HG02798 (cell line): ENCODE results near the gene TLR3.
"Not testable (repeated sequence)": the region's sequence is repeated elsewhere in the genome, so short reads cannot be mapped to it uniquely, and the experiment has no call there.

Source experiments
- ATAC-seq: cut with Tn5 transposase; IDR thresholded peaks from one replicate; pipeline ENCODE4 v1.9.1; 2021; ENCODE audit warnings: mild to moderate bottlenecking; ENCODE audit not compliant: unreplicated experiment, poor library complexity

The TLR3 gene

DNA sequence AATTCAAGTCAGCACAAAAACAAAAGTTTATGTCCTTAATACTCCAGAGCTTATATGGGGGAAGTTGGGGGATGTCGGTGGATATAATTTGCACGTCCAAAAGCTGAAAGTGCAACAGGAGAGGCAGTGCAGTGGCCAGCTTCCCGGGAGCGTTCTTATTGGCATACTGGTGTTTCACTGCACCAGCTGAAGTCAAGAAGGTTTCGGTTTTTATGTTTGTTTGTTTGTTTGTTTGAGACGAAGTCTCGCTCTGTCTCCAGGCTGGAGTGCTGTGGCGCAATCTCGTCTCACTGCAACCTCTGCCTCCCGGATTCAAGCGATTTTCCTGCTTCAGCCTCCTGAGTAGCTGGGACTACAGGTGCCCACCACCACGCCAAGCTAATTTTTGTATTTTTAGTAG lies 28.6 kb upstream of the TLR3 start:
- ATAC-seq, result no peak

DNA sequence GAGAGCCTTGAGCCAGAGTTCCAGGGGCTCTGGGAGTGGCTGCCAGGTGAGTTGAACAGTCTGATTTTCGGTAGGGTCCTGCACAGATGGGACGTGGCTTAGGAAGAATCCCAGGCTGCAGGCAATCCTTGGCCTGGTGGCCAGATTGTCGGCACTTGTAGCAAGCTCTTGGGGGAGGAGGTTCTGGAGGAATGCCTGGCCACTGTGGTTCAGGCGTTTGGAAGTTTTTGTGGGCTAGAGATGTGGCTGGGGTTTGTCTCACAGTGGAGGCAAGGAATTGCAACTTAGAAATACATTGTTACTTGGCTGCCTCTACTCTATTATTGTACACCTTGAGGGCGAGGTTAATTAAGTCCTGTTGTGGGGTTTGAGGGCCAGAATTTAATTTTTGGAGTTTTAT lies 21.5 kb upstream of the TLR3 start:
- not testable (repeated sequence) for ATAC-seq

DNA sequence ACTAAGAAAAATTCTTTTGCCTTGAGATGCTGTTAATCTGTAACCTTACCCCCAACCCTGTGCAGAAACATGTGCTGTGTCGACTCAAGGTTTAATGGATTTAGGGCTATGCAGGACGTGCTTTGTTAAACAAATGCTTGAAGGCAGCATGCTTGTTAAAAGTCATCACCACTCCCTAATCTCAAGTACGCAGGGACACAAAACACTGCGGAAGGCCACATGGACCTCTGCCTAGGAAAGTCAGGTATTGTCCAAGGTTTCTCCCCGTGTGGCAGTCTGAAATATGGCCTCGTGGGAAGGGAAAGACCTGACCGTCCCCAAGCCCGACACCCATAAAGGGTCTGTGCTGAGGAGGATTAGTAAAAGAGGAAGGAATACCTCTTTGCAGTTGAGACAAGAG lies 18.8 kb upstream of the TLR3 start:
- ATAC-seq, result not testable (repeated sequence)

DNA sequence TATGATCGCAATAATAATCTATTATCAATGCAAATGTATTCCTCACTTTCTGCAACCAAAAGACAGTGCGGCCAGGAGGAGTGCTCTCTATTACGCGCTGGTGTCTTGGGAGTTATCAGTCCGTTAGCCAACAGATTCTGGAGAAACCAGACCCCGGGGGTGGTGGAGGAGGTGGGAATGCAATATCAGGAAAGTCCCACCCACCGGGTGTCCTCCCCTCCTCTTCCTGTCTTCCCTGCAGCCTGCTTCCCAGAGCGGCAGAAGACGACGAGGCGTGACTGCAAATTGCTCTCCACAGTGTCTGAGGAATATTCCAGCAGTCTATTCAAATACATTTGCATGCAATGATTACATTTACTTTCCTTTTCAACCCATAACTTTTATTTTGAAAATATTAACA lies 17.9 kb upstream of the TLR3 start:
- ATAC-seq, result no peak

DNA sequence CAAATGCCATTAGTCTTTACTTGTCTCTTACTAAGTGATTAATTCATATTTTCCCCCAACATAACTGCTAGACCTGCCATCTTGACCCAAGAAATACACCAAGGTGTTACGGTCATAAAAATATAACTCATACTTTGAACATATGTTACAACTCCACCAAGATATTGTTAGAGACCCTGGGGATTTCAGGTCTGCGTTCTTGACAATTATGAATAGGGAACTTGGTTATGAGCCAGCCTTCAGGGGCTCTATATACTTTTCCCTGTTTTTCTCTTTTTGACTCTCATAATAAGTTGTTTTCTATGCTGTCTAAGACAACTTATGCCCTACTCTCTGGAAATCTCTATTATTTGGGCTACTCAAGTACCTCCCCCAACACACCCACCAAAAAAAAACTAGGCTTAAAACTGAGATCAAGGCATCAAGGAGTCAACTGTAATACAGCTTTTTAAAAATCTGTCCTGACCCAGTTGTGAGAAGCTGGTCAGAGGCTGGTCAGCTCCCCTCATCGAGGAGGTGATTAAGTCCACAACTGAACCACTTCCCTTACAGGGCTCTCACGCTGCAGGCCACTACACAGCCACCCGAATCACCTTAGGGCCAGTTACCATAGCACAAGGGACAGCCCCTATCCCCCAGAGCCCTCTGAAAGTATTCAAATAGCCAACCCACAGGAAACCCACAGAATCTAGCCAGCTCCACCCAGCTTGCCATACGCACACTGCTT lies 10.5 kb upstream of the TLR3 start:
- ATAC-seq, result peak; percentile 100

DNA sequence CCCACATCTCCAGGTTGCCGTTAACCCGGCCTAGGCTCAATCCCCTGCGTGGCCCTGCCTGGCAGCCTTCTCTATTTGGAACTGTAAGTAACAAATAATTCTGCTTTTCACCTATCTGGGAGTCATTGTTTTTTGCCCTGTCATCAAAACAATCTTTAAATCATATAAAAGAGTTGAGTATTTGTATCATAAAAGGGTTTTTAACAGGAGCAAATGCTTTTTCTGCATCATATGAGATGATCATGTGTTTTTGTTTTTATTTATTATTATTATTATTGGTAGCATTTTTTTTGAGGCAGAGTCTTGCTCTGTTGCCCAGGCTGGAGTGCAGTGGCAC lies 10.0 kb upstream of the TLR3 start:
- ATAC-seq, result no peak

DNA sequence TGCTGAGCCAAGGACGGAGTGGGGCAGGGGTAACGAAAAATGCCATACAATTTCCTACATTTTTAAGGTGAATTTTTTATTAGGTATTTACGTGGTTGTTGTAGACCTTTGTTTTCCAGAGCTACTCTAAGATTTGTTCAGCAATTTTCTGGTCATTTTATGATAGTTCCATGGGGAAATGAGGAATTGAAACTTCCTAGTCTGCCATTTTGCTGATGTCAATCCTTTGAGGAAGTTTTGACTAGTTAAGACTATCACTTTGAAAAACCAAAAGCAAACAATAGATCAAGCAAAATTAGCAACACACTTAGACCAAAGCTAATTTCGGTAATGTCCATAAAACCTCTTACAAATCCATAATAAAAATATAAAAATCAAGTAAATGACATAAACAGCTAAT lies 7.0 kb upstream of the TLR3 start:
- no peak for ATAC-seq

DNA sequence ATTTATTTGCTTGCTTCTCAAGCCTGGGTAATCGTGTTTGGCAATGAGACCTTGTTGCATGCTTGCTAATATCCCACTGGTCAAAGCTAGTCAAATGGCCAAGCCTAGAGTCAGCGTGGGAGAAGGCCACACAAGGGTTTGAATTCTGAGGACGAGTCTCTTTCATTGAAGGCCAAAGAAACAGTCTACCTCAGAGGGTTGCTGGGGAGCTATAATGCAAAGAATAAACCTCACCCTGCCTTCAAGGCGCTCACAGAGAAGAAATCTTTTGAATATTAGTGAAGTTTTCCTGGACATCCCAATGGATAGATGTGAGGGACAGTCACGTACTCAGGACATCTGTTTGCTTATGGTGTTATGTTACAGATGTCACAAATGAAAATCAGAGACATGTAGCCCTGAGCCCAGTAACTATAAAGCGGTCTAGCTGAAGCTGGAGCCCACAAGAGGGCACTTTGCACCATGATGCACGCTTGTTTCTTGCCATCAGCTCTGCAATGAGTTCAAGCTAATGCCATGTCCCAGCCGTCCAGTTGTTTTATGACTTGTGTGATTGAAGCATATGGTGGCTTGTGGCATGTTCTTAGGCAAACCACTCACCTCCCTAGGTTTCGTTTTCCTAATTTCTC lies 1.1 kb upstream of the TLR3 start:
- ATAC-seq, result peak; percentile 87

DNA sequence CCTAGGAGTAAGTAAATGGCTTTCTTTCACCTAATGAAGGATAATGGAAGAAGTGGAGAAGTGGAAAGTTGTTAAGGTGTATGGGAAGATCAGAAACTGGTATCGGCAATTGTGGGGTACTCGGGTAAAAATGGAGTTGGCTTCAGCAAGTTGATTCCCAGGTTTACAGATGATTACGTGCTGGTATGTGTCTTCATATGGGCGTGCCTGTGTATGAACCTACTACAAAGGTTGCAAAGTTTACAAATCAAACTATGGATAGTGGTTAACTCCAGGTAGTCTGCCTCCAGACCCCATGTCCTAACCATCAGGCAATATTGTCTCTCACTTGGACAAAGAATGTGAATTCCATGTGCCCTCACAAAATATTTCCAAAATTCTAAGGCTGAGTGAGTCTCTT lies 773 bp downstream of the TLR3 start:
- no peak for ATAC-seq

DNA sequence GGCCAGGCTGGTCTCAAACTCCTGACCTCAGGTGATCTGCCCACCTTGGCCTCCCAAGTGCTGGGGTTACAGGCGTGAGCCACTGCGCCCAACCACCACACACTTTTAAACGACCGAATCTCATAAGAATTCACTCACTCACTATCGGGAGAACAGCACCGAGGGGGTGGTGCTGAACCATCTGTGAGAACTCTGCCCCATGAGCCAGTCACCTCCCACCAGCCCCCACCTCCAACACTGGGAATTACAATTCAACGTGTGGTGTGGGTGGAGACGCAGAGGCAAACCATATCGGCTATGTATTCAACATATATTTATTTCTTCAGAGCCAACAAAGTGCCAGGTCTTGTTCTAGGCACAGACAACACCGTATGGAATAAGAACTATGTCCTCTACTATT lies 3.6 kb downstream of the TLR3 start:
- no peak for ATAC-seq

DNA sequence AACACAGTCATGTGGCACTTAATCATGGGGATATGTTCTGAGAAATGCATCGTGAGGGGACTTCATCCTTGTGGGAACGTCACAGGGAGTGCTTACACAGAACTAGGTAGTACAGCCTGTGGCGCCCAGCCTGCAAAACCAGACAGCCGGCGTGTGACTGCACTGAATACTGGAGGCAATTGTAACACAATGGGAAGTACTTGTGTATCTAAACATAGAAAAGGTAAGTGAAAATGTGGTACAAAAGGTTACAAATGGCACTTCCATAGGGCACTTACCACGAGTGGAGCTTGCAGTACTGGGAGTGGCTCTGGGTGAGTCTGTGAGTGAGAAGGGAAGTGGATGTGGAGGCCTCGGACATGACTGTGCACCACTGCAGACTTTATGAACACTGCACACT lies 5.2 kb downstream of the TLR3 start:
- no peak for ATAC-seq

DNA sequence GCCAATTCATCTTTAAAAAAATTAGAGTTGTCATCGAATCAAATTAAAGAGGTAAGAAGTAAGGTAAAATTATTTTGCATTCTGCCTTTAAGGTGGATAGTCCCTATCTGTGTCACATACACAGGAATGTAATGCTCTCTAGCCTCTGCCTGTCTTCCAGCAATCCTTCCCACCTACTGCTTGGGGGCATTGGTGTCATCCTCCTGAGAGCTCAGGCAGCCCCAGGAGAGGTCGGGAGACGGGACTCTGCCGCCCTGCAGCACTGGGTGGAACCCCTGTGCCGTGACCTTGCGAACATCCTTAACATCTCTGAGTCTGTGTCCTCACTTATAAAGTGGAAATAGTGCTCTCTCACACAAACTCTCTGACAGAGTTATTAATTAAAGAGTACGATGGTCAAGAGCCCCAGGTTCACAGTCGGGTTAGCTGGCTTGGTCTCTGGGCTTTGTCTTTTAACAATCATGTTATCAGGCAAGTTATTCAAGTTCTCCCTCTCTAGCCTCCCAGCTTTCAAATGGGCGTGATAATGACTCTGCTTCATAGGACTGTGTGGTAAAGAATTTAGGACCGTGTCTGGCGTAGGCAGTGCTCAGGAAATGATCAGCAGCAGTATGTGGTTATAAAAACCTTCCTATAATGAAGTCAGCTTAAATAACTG lies 10.2 kb downstream of the TLR3 start:
- ATAC-seq, result no peak

DNA sequence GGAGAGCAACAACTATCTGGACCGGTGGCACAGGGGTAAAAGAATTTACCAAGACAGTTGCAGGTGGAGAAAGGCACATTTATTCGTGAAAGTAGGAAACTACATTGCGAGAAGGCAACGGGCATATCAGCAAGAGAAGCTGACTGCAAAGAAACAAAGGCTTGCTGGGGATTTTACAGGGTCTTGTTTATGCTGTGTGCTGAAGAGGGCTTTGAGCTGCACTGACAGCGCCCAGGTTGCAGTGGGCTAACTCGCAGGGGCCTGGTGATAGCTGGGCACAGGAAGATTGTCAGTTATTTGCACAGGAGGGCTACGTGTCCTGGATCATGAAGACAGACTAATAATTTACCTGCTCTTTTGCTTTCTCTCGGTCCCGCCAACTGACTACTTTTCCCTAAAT lies 10.7 kb downstream of the TLR3 start:
- no peak for ATAC-seq

DNA sequence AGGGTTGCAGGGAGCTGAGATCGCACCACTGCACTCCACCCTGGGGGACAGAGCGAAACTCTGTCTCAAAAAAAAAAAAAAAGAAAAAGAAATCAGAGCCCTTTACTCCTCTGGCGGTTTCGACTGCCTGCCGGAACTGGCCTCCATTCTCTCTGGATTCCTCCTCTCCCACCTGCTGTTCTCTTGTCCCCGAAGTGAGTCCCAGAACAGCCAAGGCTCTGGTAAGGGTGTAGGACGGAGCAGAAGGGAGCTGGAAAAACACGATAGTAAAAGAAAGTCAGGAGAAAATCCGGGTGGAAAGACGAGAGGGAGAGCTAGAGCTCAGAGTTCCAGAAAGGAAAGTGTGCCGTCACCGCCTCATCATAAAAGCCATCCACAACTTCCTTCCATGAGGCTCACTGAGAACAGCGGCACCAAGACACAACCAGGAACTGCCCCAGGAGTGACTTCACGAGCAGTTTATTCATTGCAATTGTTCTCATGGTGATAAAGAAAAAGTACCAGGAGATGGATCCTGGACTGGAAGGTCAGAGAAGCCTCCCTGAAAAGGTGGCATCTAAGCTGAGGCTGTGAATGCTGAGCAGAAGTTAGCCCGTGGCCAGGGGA lies 12.3 kb downstream of the TLR3 start:
- no peak for ATAC-seq

DNA sequence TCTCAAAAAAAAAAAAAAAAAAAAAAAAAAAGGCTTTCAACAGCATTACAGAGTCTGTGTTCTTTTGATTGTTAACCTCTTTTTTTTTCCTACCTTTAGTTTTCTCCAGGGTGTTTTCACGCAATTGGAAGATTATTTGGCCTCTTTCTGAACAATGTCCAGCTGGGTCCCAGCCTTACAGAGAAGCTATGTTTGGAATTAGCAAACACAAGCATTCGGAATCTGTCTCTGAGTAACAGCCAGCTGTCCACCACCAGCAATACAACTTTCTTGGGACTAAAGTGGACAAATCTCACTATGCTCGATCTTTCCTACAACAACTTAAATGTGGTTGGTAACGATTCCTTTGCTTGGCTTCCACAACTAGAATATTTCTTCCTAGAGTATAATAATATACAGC lies 13.3 kb downstream of the TLR3 start:
- ATAC-seq, result no peak

DNA sequence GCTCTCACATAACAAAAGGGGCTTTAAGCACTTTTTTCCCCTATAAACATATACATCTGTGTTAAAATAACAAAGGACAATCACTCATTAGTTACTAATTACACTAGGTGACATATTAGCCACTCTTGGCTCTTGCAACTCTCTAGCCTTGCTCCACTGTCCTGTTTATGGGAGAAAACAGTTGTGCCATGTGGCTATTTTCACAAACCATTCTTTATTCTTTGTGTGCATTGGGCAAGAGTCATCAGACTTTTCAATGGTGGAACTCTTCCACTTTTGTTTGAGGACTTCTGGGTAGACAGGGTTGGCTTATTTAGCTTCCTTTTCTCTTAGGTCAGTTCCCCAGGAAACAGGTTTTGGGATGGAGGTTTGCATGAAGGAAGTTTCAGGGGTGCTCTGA lies 19.6 kb downstream of the TLR3 start:
- ATAC-seq, result no peak

DNA sequence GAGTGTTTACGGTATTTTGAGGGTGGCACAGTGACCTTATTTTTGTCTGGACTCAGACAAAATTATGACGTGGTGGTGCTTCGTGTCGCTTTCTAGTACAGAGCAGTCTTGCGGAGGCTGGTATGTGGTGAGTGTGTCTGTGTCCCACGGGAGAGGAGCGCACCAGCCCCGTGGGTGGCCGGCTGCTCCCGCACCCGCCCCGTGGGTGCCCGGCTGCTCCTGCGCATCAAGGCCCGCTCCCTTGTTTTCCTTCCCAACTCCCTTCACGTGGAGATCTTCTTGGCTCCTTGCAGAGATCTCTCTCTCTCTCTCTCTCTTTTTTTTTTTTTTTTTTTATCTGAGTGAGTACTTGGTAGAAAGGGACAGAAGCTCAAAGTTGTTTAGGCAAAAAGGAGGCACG lies 23.3 kb downstream of the TLR3 start:
- no peak for ATAC-seq

DNA sequence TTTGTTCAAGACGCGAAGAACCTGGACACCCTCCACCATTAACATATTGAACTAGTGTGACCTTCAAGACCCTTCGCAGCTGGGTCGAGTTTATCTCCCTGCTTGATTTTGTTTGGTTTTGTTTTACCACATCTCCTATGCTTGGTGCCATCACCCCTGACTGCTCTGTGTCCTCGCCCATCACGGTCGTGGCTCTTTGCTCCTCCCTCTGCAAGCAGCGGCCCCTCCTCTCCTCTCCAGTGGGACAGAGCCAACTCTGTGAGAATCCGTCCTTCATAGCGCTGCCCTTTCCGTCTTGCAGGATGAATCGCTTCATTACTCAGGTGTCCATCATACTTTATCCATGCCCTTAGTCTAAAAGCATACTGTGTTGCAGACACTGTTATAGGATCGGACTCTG lies 26.4 kb downstream of the TLR3 start:
- no peak for ATAC-seq

DNA sequence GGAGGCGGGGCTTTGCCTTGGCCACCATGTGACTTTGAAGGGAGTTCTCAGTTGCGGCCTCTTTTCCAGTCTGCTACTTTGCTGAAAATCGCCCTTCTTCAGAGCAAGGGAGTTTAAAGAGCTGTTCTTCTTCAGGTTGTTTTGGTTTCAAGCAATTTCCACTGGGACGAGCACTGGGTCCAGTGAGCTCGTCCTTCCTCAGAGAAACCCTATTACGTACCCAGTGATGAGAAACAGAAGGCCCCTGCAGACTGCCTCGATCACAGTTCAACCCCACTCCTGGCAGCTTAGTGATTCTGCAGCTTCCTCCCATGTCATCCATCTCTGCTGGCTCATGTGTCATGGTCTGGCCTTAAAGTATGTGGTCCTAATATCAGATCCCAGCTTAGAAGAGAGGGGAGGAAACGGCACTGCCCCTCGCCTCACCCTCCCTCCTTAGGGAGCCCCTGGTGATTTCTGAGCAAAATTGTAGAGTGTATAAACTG lies 27.8 kb downstream of the TLR3 start:
- ATAC-seq, result no peak

DNA sequence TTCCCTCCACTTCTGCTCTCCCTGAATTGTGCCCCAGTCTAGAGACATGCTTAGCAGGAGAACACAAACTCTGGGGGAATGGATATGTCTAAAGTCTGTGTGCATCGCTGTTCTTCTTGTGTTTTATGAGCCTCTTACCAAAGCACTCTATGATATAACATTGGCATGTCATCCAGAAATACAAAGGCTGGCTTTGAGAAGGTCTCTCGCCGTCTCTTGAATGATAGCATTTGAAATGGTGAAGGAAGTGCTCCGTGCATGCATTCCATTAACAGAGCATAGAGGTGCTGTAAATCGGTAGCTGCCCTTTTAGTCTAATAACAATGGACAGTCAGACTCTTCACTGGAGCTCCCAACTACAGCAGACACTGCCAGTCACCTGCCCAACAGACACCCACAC lies 28.4 kb downstream of the TLR3 start:
- ATAC-seq, result no peak

DNA sequence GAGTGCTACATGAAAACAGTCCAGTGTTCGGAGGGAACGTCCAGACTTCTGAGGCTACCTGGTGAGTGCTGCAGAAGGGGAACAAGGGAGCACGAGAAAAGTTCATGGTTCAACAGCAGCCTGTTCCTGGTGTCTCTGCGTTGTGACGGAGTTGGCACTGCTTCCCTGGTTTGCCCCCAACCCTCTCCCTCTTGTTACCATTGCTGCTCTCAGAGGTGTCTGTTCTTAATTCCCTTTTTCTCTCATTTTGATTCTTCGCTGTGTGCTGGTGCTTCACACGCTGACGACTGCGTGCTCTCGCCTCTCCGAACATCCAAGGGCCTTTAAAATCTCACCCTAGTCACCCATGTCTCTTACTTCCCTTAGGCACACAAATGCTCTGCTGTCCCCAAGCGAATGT lies 34.0 kb downstream of the TLR3 start:
- no peak for ATAC-seq
